Endodermal cell (in vitro differentiated cells): ENCODE measurements around the gene PRAME. TPM values are rescaled to one million over a fixed set of nuclear protein-coding genes. Genes with fewer than 3 reads are reported as not detected.

Source experiments
- DNase-seq: peaks from one replicate; pipeline ENCODE4 v3.0.0-alpha.2; 2017
- H3K27ac ChIP-seq: 2 replicates; pipeline ENCODE4 v1.5.1; 2013; ENCODE audit warnings: mild to moderate bottlenecking, low read depth, low read length, moderate library complexity
- H3K27me3 ChIP-seq: 2 replicates; pipeline ENCODE4 v1.6.1; 2013; ENCODE audit warnings: mild to moderate bottlenecking, low read length, moderate library complexity; ENCODE audit not compliant: insufficient read depth, control insufficient read depth, poor library complexity, severe bottlenecking
- H3K36me3 ChIP-seq: 2 replicates; pipeline ENCODE4 v1.7.0; 2013; ENCODE audit warnings: mild to moderate bottlenecking, low read length, moderate library complexity; ENCODE audit not compliant: control insufficient read depth, insufficient read depth
- H3K4me1 ChIP-seq: one replicate; pipeline ENCODE4 v1.7.0; 2013; ENCODE audit warnings: low read length; ENCODE audit not compliant: control insufficient read depth, insufficient read depth
- H3K4me3 ChIP-seq: 2 replicates; pipeline ENCODE4 v1.5.1; 2013; ENCODE audit warnings: mild to moderate bottlenecking, low read length, moderate library complexity
- H3K9ac ChIP-seq: 2 replicates; pipeline ENCODE4 v1.6.1; 2013; ENCODE audit warnings: mild to moderate bottlenecking, low read length, moderate library complexity; ENCODE audit not compliant: poor library complexity, severe bottlenecking; ENCODE audit errors: extremely low read depth
- H3K9me3 ChIP-seq: 2 replicates; pipeline ENCODE4 v1.6.1; 2013; ENCODE audit warnings: mild to moderate bottlenecking, low read length, moderate library complexity; ENCODE audit not compliant: control insufficient read depth
- H3K27ac Mint-ChIP-seq: 2 replicates; pipeline ENCODE4 v1.8.0; 2020; ENCODE audit warnings: mixed read lengths
- H3K27me3 Mint-ChIP-seq: 2 replicates; pipeline ENCODE4 v1.8.0; 2021; ENCODE audit warnings: mild to moderate bottlenecking, mixed read lengths; ENCODE audit not compliant: insufficient read depth
- H3K36me3 Mint-ChIP-seq: 2 replicates; pipeline ENCODE4 v1.8.0; 2020; ENCODE audit warnings: low read depth, mixed read lengths
- H3K4me1 Mint-ChIP-seq: 2 replicates; pipeline ENCODE4 v1.8.0; 2020; ENCODE audit warnings: mixed read lengths
- H3K4me3 Mint-ChIP-seq: 2 replicates; pipeline ENCODE4 v1.8.0; 2020; ENCODE audit warnings: mild to moderate bottlenecking, moderate library complexity, mixed read lengths
- H3K9me3 Mint-ChIP-seq: 2 replicates; pipeline ENCODE4 v1.8.0; 2020; ENCODE audit warnings: mild to moderate bottlenecking, mixed read lengths
- WGBS, 2 experiments: methylation state at CpG; one replicate each; pipeline versions ENCODE4 v1.1.5 to v1.1.7; 2013; ENCODE audit warnings: missing lambda C conversion rate in 2 of 2, mixed read lengths in 1 of 2; ENCODE audit not compliant: insufficient coverage in 1 of 2, insufficient read length in 1 of 2; 5-methylcytosine and 5-hydroxymethylcytosine counted together
- total RNA-seq, 2 donors: library from RNA; stranded (reverse); fragmentation: NEBNext Ultra II Directional in 1 of 2; extraction: Animal tissue kit (Norgen Biotek cat#: 25700) in 1 of 2; gene quantifications; 2 replicates in 1 of 2; 3 replicates in 1 of 2; pipeline ENCODE4 v1.2.1, GENCODE V29; 2021
- TF ChIP-seq, protein P1 (sequence below): fragments of 200-600 bp; sonication (generic); conservative IDR thresholded peaks from 2 replicates; pipeline ENCODE4 v1.5.0; 2021; ENCODE audit warnings: antibody characterized with exemption, mild to moderate bottlenecking

PRAME gene
- total RNA-seq, 2 donors from 2014 or later = 0.35 TPM; not detected in 1

DNA sequence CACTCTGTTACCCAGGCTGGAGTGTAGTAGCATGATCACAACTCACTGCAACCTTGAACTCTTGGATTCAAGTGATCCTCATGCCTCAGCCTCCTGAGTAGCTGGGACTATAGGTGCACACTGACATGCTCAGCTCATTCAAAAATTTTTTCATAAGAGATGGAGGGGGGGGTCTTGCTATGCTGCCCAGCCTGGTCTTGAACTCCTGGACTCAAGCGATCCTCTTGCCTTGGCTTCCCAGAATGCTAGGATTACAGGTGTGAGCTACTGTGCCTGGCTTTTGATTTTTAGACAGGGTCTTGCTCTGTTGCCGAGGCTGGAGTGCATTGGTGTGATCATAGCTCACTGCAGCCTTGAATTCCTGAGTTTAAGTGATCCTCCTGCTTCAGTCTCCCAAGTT, 14.0 kb downstream of the PRAME start:
- peaks cover 89% of the 10 kb centered on the region for H3K27me3 Mint-ChIP-seq
- Histone ChIP-seq H3K4me3 (no peak overlapping the region), H3K9me3 (no peaks in the 10 kb centered on the region), H3K27ac (no peak overlapping the region), H3K27me3 (peaks cover 45% of the 10 kb centered on the region), H3K4me1 (no peaks in the 10 kb centered on the region), H3K9ac (no peak overlapping the region), H3K36me3 (no peaks in the 10 kb centered on the region)
- 83 to 94% methylated on average over 1 to 2 of the region's 2 CpGs for WGBS, 2 experiments
- H3K36me3 Mint-ChIP-seq = no peaks in the 10 kb centered on the region
- H3K4me3 Mint-ChIP-seq = no peak overlapping the region
- H3K27ac Mint-ChIP-seq = no peak overlapping the region
- no peak for DNase-seq
- TF ChIP-seq, protein P1, sequence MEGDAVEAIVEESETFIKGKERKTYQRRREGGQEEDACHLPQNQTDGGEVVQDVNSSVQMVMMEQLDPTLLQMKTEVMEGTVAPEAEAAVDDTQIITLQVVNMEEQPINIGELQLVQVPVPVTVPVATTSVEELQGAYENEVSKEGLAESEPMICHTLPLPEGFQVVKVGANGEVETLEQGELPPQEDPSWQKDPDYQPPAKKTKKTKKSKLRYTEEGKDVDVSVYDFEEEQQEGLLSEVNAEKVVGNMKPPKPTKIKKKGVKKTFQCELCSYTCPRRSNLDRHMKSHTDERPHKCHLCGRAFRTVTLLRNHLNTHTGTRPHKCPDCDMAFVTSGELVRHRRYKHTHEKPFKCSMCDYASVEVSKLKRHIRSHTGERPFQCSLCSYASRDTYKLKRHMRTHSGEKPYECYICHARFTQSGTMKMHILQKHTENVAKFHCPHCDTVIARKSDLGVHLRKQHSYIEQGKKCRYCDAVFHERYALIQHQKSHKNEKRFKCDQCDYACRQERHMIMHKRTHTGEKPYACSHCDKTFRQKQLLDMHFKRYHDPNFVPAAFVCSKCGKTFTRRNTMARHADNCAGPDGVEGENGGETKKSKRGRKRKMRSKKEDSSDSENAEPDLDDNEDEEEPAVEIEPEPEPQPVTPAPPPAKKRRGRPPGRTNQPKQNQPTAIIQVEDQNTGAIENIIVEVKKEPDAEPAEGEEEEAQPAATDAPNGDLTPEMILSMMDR = no peak
- H3K9me3 Mint-ChIP-seq = no peaks in the 10 kb centered on the region
- H3K4me1 Mint-ChIP-seq = no peaks in the 10 kb centered on the region

DNA sequence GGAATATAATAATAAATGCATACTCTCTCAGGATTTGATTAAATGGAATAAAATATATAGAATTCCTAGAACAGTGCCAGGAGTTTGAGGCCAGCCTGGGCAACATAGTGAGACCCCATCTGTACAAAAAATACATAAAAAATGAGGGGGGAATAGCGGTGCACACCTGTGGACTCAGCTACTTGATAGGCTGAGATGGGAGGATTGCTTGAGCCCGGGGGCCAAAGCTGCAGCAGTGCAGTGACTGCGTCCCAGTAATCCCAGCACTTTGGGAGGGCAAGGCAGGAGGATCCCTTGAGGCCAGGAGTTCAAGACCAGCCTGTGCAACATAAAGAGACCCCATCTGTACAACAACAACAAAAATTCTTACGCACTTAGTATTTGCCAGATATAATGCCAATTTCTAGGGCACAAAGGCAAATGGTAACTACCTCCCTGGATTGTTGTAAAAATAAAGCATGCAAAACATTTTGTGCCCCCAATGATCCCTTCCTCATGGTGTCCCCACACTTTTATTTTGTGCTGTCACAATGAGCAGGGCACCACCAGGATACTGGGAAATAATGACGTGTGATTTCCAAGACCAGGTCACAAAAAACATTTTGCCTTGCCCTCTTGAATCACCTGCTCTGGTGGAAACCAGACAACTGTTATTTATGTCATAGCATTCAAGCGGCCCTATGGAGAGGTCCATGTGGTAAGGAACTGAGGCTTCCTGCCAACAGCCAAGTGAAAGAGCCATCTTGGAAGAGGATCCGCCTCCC, 20.7 kb downstream of the PRAME start:
- Histone ChIP-seq H3K9ac (no peak overlapping the region), H3K4me1 (no peaks in the 10 kb centered on the region), H3K4me3 (no peak overlapping the region), H3K9me3 (no peaks in the 10 kb centered on the region), H3K27ac (no peak overlapping the region), H3K36me3 (no peaks in the 10 kb centered on the region), H3K27me3 (peaks cover 23% of the 10 kb centered on the region)
- H3K36me3 Mint-ChIP-seq = no peaks in the 10 kb centered on the region
- no peaks in the 10 kb centered on the region for H3K9me3 Mint-ChIP-seq
- DNase-seq = no peak
- H3K27me3 Mint-ChIP-seq = peaks cover 80% of the 10 kb centered on the region
- TF ChIP-seq, protein P1 = no peak
- no peak overlapping the region for H3K4me3 Mint-ChIP-seq
- 87 to 94% methylated on average over 5 to 7 of the region's 7 CpGs for WGBS, 2 experiments
- H3K27ac Mint-ChIP-seq = no peak overlapping the region
- no peaks in the 10 kb centered on the region for H3K4me1 Mint-ChIP-seq

DNA sequence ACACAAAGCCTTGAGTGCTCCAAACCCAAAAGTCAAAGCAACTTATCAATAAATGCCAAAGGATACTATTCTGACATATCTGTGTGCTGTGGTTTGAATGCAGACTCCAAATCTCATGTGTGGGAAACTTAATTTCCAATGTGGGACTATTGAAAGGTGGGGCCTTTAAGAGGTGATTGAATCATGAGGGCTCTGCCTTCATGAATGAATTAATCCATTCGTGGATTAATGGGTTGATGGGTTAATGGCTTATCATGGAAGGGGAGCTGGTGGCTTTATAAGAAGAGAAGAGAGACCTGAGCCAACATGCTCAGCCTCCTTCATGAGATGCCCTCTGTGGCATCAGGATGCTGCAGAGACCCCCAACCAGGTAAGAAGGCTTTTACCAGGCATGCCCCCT, 22.1 kb downstream of the PRAME start:
- no peaks in the 10 kb centered on the region for H3K4me1 ChIP-seq
- no peaks in the 10 kb centered on the region for H3K36me3 ChIP-seq
- 67% methylated on average over 1 of the region's 1 CpG for WGBS, 2 experiments
- H3K27ac ChIP-seq = no peak overlapping the region
- no peaks in the 10 kb centered on the region for H3K9me3 ChIP-seq
- peaks cover 75% of the 10 kb centered on the region for H3K27me3 Mint-ChIP-seq
- TF ChIP-seq, protein P1 = no peak
- no peaks in the 10 kb centered on the region for H3K4me1 Mint-ChIP-seq
- H3K27me3 ChIP-seq = peaks cover 18% of the 10 kb centered on the region
- no peak overlapping the region for H3K9ac ChIP-seq
- H3K9me3 Mint-ChIP-seq = no peaks in the 10 kb centered on the region
- DNase-seq = no peak
- no peak overlapping the region for H3K27ac Mint-ChIP-seq
- H3K4me3 Mint-ChIP-seq = no peak overlapping the region
- H3K36me3 Mint-ChIP-seq = no peaks in the 10 kb centered on the region
- H3K4me3 ChIP-seq = no peak overlapping the region
